Activated T-helper 1 cell treated with Interleukin-2 at 50 U/mL for 16 hours (primary cell): ENCODE measurements around the gene PIPOX.

ENCODE experiments used
- DNase-seq: peaks from one replicate; pipeline ENCODE4 v3.0.0-alpha.2; 2020; ENCODE audit warnings: low read depth

PIPOX gene

GRCh38 chr17:29048440-29049368 is 5.8 kb downstream of the PIPOX start:
- DNase-seq, result no peak

DNA sequence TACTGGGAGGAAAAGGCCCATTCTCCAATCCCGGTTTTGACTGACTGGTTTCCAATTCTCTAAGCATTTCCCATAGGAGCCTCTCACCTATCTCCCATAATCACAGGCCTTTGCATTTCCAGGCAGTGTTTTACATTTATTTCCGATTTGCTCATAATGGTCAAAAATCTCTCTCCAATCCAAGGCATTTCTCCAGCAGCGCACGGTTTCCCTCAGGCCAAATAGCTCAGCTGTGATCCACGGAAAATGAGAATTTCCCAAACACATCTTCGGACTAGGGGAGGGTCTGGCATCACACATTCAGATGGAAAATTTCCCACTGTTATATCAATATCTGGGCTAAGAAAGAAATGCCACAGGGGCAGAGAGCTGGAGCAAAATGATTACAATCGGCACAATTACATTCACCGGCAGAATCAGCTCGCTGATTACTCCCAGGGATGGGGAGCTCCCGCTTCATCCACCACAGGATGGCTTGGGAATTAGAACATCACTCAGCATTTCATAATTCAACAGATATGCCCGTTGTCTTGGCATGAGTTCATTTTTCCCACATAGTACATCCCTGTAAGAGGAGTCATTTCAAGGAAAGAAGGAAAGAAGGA is 6.7 kb downstream of the PIPOX start:
- DNase-seq, result no peak

GRCh38 chr17:29050176-29050575 is 7.2 kb downstream of the PIPOX start:
- DNase-seq, result no peak

DNA sequence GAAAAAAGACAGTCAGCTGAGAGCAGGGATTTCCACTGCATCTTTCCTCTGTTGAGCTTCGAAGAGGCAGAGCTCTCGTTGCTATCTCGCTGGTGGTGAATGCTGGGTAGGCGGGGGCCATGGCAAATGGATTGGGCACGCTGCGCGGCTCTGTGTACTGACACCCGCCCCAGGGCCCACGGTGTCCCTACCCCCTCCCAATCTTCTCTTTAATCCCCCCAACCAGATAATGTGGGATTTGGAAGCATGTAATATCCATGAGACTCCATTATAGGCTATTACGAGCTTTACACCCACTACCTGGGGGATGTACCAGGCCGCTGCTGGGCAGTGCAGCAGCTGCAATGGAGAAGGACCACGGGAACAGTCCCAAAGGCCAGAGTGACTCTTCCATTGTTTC is 8.3 kb downstream of the PIPOX start:
- no peak for DNase-seq

DNA sequence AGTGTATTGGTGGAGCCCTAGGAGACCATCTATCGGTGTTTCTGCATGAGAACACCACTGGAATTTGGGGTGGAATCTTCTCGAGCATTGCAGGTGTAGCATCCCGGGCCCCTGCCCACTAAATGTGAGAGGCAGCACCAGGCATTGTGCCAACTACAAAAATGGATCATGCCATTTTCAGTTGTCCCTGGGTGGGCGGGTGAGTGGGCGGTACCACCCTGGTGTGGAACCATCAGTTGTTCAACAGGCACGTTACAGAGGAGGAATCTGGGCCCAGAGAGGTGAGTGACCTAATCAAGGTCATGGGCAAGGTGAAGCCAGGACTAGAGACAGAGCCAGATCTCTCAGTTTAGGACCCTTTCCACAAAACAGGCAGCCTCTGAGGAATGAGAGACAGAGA is 8.8 kb downstream of the PIPOX start:
- DNase-seq, result no peak

- no peak for DNase-seq
Measured at GRCh38 chr17:29054835-29055234, 11.9 kb downstream of the PIPOX start.

- no peak for DNase-seq
Measured at GRCh38 chr17:29057361-29057760, 14.4 kb downstream of the PIPOX start.

DNA sequence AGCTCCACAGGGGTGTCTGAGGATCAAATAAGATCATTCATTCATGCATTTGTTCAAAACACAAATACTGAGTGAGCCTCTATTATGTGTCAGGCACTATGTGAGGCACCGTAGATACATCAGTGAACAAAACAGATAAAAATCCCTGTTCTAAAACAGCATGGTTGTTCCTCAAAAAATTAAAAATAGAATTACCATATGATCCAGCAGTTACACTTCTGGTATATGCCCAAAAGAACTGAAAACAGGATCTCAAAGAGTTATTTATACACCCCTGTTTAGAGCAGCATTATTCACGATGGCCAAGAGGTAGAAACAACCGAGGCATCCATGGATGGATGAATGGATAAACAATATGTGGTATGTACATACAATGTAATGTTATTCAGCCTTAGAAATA is 15.4 kb downstream of the PIPOX start:
- no peak for DNase-seq

DNA sequence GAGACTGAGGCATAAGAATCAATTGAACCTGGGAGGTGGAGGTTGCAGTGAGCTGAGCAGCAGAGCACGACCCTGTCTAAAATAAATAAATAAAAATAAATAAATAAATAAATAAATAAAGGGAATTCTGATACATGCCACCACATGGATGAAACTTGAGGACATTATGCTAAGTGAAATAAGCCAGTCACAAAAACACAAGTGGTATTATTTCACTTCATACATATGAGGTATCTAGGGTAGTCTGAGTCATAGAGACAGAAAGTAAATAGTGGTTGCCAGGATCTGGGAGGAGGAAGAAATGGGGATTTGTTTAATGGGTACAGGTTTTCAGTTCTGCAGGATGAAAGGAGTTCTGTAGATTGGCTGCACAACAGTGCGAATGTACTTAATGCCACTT is 16.3 kb downstream of the PIPOX start:
- no peak for DNase-seq

- no peak for DNase-seq
Measured at GRCh38 chr17:29060475-29060874, 17.5 kb downstream of the PIPOX start.

GRCh38 chr17:29061036-29061435 is 18.1 kb downstream of the PIPOX start:
- no peak for DNase-seq

DNA sequence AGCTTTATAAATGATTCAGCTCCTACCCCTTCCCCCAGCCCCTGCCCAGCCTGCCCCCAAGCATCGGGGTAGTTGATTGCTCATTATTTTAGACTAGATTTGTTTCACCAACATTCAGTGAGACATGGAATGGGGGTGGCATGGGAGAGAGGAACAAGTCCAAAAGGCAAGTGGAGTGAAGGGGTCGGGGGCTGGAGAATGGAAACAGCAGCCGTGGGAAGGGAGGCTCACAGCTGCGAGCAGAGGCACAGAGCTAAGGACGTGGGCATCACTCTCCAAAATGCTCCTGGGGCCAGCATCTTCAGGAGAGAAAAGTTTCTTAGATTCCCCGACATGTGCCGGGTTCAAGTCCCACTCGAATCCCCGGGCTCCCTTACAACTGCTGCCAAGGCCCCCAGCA is 19.3 kb downstream of the PIPOX start:
- DNase-seq, result no peak

DNA sequence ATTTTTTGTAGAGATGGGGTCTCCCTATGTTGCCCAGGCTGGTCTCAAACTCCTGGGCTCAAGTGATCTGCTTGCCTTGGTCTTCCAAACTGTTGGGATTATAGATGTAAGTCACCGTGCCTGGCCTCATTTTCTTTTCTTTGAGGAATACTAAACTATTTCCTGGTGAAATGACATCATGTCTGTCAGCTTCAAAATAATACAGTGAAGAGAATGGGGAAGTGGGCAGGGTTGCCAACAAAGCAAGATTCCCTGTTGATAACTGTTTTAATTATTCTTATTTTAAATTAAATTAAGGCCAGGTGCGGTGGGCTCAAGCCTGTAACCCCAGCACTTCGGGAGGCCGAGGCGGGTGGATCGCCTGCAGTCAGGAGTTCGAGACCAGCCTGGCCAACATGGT is 21.1 kb downstream of the PIPOX start:
- no peak for DNase-seq

DNA sequence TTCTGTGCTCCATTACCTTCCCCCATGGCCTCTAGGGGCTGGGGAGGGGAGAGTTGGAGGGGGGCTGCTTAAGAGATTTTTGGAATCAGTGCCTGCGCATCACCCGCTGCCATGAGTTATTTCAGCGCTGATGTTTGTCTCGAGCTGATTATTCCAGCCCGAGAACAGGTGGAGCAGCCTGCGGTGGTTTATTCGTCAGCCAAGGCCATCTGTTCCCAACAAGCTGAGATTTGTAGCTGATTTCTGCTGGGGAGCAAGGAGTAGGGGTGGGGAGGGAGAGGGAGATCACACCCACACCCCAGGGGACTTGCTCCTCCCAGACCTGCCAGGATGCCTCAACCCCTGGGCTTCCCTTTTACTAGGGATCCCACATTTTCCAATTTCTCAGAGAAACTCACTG is 23.1 kb downstream of the PIPOX start:
- no peak for DNase-seq

GRCh38 chr17:29066606-29067005 is 23.7 kb downstream of the PIPOX start:
- no peak for DNase-seq

DNA sequence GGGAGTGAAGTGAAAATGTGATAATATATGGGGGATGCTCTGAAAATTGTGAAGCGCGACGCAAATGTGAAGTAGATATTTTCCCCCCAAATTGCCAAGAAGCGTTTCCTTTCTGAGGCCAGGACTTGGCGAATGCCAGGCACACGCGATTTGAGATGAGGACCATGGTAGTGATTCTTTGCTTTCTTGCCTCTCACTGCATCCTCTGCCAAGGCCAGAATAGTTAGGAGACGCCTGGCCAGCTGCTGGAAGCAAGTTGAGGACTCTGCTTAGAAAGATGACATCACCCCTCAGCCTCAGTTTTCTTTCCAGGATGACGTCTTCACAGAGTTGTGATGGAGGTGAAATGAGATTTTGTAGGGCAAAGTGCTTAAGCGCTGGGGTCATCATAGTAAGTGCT is 25.9 kb downstream of the PIPOX start:
- DNase-seq, result no peak

GRCh38 chr17:29069526-29070041 is 26.6 kb downstream of the PIPOX start:
- no peak for DNase-seq

GRCh38 chr17:29070308-29070707 is 27.4 kb downstream of the PIPOX start:
- no peak for DNase-seq

GRCh38 chr17:29070781-29071180 is 27.8 kb downstream of the PIPOX start:
- DNase-seq, result no peak

GRCh38 chr17:29071303-29071702 is 28.4 kb downstream of the PIPOX start:
- no peak for DNase-seq

GRCh38 chr17:29073045-29073444 is 30.1 kb downstream of the PIPOX start:
- no peak for DNase-seq

GRCh38 chr17:29073520-29073919 is 30.6 kb downstream of the PIPOX start:
- DNase-seq, result no peak

- no peak for DNase-seq
Measured at GRCh38 chr17:29074488-29074887, 31.5 kb downstream of the PIPOX start.
